K562 (cell line): Measurements from ENCODE around the gene MMP28. TPM values are rescaled to one million over a fixed set of nuclear protein-coding genes. Genes with fewer than 3 reads are reported as not detected.

ENCODE experiments used
- ATAC-seq: fragments of 200-7000 bp; cut with Tn5 transposase; 3 replicates; pipeline ENCODE4 v1.9.1; 2020; ENCODE audit warnings: moderate library complexity
- BruUV-seq: library from RNA; stranded (reverse); fragments of 400-500 nt; replicated peaks from 2 replicates; lab custom pipeline; 2021; lab: Mats Ljungman, UMichigan
- CTCF ChIA-PET: fragments of 300-600 bp; formaldehyde crosslinking; extraction: SDS; loops from one replicate; lab custom pipeline; 2021; ENCODE audit warnings: low intra/inter-chr PET ratio; lab: Yijun Ruan, JAX
- POLR2A ChIA-PET: fragments of 300-600, 350-650 bp; sonication (Branson Sonifier 250); formaldehyde crosslinking; extraction: SDS; loops from one replicate; lab custom pipeline; 2021; ENCODE audit warnings: antibody characterized with exemption, inconsistent platforms; lab: Yijun Ruan, JAX
- DNase-seq, 4 experiments: peaks; one replicate each; pipeline versions ENCODE4 v3.0.0 to v3.0.0-alpha.2; 2011 to 2018; ENCODE audit warnings: low spot score in 3 of 4, mixed read lengths in 3 of 4; ENCODE audit errors: extremely low read depth in 1 of 4
- FAIRE-seq: peaks from 2 replicates; lab custom pipeline; 2011; peaks lifted over from hg19 to GRCh38; lab: Jason Lieb, UNC
- H2AFZ ChIP-seq: 2 replicates; pipeline ENCODE4 v1.6.0; 2011; ENCODE audit warnings: low read depth, low read length, control low read depth, inconsistent platforms
- H3K27ac ChIP-seq: fragments of 200-600 bp; 3 replicates; pipeline ENCODE4 v1.8.0; 2011; ENCODE audit warnings: low read depth, mild to moderate bottlenecking, control low read depth, inconsistent platforms, low read length, moderate library complexity, mixed read lengths; ENCODE audit errors: extremely low read depth
- H3K27me3 ChIP-seq, 2 experiments: fragments of 300-600 bp in 1 of 2; 2 replicates in 1 of 2; 3 replicates in 1 of 2; pipeline versions ENCODE4 v1.6.0 to v1.8.0; 2011; ENCODE audit warnings: inconsistent platforms in 2 of 2, low read length in 2 of 2, mild to moderate bottlenecking in 1 of 2, mixed read lengths in 1 of 2, moderate library complexity in 1 of 2; ENCODE audit not compliant: control insufficient read depth in 2 of 2, insufficient read depth in 2 of 2
- H3K36me3 ChIP-seq: fragments of 300-600 bp; 3 replicates; pipeline ENCODE4 v1.8.0; 2011; ENCODE audit warnings: mild to moderate bottlenecking, low read length, inconsistent platforms; ENCODE audit not compliant: control insufficient read depth, insufficient read depth
- H3K4me1 ChIP-seq, 2 experiments: fragments of 200-600 bp in 1 of 2; replicated peaks in 1 of 2; 2 replicates in 1 of 2; 3 replicates in 1 of 2; pipeline versions ENCODE4 v1.5.1 to v1.8.0; 2011; ENCODE audit warnings: inconsistent platforms in 2 of 2, low read length in 2 of 2, mild to moderate bottlenecking in 1 of 2, mixed read lengths in 1 of 2, moderate library complexity in 1 of 2; ENCODE audit not compliant: control insufficient read depth in 2 of 2, insufficient read depth in 2 of 2
- H3K4me2 ChIP-seq: 2 replicates; pipeline ENCODE4 v1.6.1; 2011; ENCODE audit warnings: low read length, control low read depth, inconsistent platforms, mixed read lengths; ENCODE audit not compliant: insufficient read depth
- H3K4me3 ChIP-seq: fragments of 200-600 bp; sonication (generic), shearing (Covaris generic); 2 replicates; pipeline ENCODE4 v1.5.1; 2016; ENCODE audit warnings: control low read depth, inconsistent platforms
- H3K79me2 ChIP-seq: fragments of 200-600 bp; 3 replicates; pipeline ENCODE4 v1.8.0; 2011; ENCODE audit warnings: low read length, inconsistent platforms; ENCODE audit not compliant: control insufficient read depth, insufficient read depth
- H3K9ac ChIP-seq, 2 experiments: 2 replicates each; pipeline versions ENCODE4 v1.6.0 to v1.6.1; 2011; ENCODE audit warnings: low read depth in 2 of 2, low read length in 2 of 2, control low read depth in 1 of 2, inconsistent platforms in 1 of 2, mild to moderate bottlenecking in 1 of 2, mixed read lengths in 1 of 2; ENCODE audit not compliant: insufficient read depth in 1 of 2
- H3K9me1 ChIP-seq: one replicate; pipeline ENCODE4 v1.6.0; 2011; ENCODE audit warnings: inconsistent platforms, mild to moderate bottlenecking, low read length, moderate library complexity; ENCODE audit not compliant: control insufficient read depth, insufficient read depth
- H3K9me3 ChIP-seq: replicated peaks from 2 replicates; pipeline ENCODE4 v1.5.1; 2011; ENCODE audit warnings: low read depth, low read length, inconsistent platforms; ENCODE audit not compliant: control insufficient read depth, insufficient read depth
- H4K20me1 ChIP-seq: replicated peaks from 2 replicates; pipeline ENCODE4 v1.6.1; 2011; ENCODE audit warnings: low read length, inconsistent platforms, mixed read lengths; ENCODE audit not compliant: control insufficient read depth, insufficient read depth
- EP400 ChIP-seq: fragments of 450-650 bp; IDR thresholded peaks from 2 replicates; pipeline ENCODE4 v1.6.1; 2017; ENCODE audit warnings: antibody characterized with exemption, mild to moderate bottlenecking, moderate library complexity
- HNRNPL ChIP-seq: fragments of 200-400 bp; formaldehyde crosslinking; IDR thresholded peaks from 2 replicates; pipeline ENCODE4 v1.6.1; 2017; ENCODE audit warnings: low read depth, mild to moderate bottlenecking, low read length
- KLF16 ChIP-seq: IDR thresholded peaks from 2 replicates; pipeline ENCODE4 v1.6.1; 2016; ENCODE audit warnings: antibody characterized with exemption
- WGBS: fragments of 100-300 bp; shearing (Covaris generic); methylation state at CpG from one replicate; pipeline ENCODE4 v1.1.6; 2016; ENCODE audit warnings: low coverage, mixed read lengths; ENCODE audit not compliant: insufficient coverage; ENCODE audit errors: missing lambda C conversion rate; 5-methylcytosine and 5-hydroxymethylcytosine counted together
- in situ Hi-C: fragments of 300-500 bp; cut with MboI; formaldehyde crosslinking; loops from 4 replicates; pipeline ENCODE4 v1.15.0; 2018; ENCODE audit warnings: inconsistent platforms, mixed read lengths
- intact Hi-C: fragments of 100-400 bp; cut with micrococcal nuclease; formaldehyde crosslinking; loops from 2 replicates; pipeline ENCODE4 v1.14.2; 2022
- polyA plus RNA-seq, 8 experiments: library from polyadenylated mRNA; depleted of rRNA in 4 of 8; stranded (reverse) in 5 of 8; unstranded in 3 of 8; fragments of >200 nt; fragmentation: Nextera tagmentation in 2 of 8; fragmentation: Illumina TruSeq in 1 of 8; extraction: Ambion mirVana in 2 of 8; extraction: Trizol in 1 of 8; gene quantifications; 2 replicates each; pipeline versions ENCODE4 v1.2.1 to v1.2.3, GENCODE V29; 2011 to 2014; ENCODE audit warnings: inconsistent platforms in 1 of 8, missing spikeins in 1 of 8
- total RNA-seq, 7 experiments: library from RNA; depleted of rRNA in 6 of 7; stranded (reverse); fragments of >200 nt in 6 of 7; fragmentation: Illumina TruSeq in 2 of 7; extraction: Trizol in 2 of 7; gene quantifications; 2 replicates each; pipeline versions ENCODE4 v1.2.1 to v1.2.3, GENCODE V29; 2011 to 2021; ENCODE audit warnings: low replicate concordance in 1 of 7

MMP28 gene
- total and polyA plus RNA-seq, 9 of the 15 experiments (the other 6 are each of a cell fraction or from before 2014, with no cell fraction given): not detected

GRCh38 chr17:35765756-35766488 is 29.5 kb downstream of the MMP28 start:
- in situ Hi-C loops: loop anchor here (5.0 kb wide), 1 partner anchor 41 kb away; the partner anchor contains the start of gene TAF15
- peaks cover 0 to 22% of the 10 kb centered on the region in 2 experiments; a peak in 3 of 5 replicates for H3K4me1 ChIP-seq
- 4% methylated on average over 8 of the region's 8 CpGs for WGBS
- no peak overlapping the region for H3K4me2 ChIP-seq
- DNase-seq (no peak), ATAC-seq (no peak), FAIRE-seq (no peak)
- H4K20me1 ChIP-seq: no peaks in the 10 kb centered on the region
- H3K36me3 ChIP-seq: no peaks in the 10 kb centered on the region
- no peaks in the 10 kb centered on the region for H3K79me2 ChIP-seq
- CTCF ChIA-PET: interaction anchor here (2.3 to 2.6 kb wide), 2 partner anchors 39 to 42 kb away, joined by 20 to 26 read pairs; partner anchors contain the start of gene TAF15
- peaks cover 28 to 72% of the 10 kb centered on the region in 2 experiments; a peak in 4 of 5 replicates for H3K27me3 ChIP-seq
- H3K9ac ChIP-seq: no peak overlapping the region
- H2AFZ ChIP-seq: no peak overlapping the region
- BruUV-seq: no TSS peak
- POLR2A ChIA-PET: no interaction called here
- peaks cover 3% of the 10 kb centered on the region for H3K9me1 ChIP-seq
- H3K9me3 ChIP-seq: no peaks in the 10 kb centered on the region
- intact Hi-C loops: loop anchor here (10.0 kb wide), 1 partner anchor 179 kb away; the partner anchor contains the start of gene LYZL6
- TF ChIP-seq EP400 (no peak), HNRNPL (no peak), KLF16 (no peak)
- H3K27ac ChIP-seq: no peak overlapping the region
- H3K4me3 ChIP-seq: no peak overlapping the region
